GM21723 (cell line): ENCODE results near the gene CKAP5.
"Not testable (repeated sequence)": the region's sequence is repeated elsewhere in the genome, so short reads cannot be mapped to it uniquely, and the experiment has no call there.

ENCODE experiments used
- ATAC-seq: cut with Tn5 transposase; IDR thresholded peaks from one replicate; pipeline ENCODE4 v1.9.1; 2021; ENCODE audit warnings: mild to moderate bottlenecking, moderate library complexity; ENCODE audit not compliant: unreplicated experiment

CKAP5 gene

GRCh38 chr11:46728659-46729040, 117.4 kb downstream of the CKAP5 start:
- no peak for ATAC-seq

GRCh38 chr11:46727952-46728658, 118.0 kb downstream of the CKAP5 start:
- no peak for ATAC-seq

GRCh38 chr11:46726206-46726862, 119.7 kb downstream of the CKAP5 start:
- no peak for ATAC-seq

- ATAC-seq = no peak
Measured at GRCh38 chr11:46725338-46726205, 120.5 kb downstream of the CKAP5 start.

- no peak for ATAC-seq
Measured at GRCh38 chr11:46724088-46724487, 122.0 kb downstream of the CKAP5 start.

GRCh38 chr11:46723359-46723680, 122.8 kb downstream of the CKAP5 start:
- no peak for ATAC-seq

GRCh38 chr11:46722566-46723358, 123.3 kb downstream of the CKAP5 start:
- ATAC-seq = no peak

GRCh38 chr11:46721286-46721685, 124.8 kb downstream of the CKAP5 start:
- ATAC-seq = no peak

- no peak for ATAC-seq
Measured at GRCh38 chr11:46719543-46720218, 126.4 kb downstream of the CKAP5 start.

- ATAC-seq = no peak
Measured at GRCh38 chr11:46719048-46719542, 127.0 kb downstream of the CKAP5 start, which contains the start of gene F2. Gene F2, plus strand, starts transcription at chr11:46719213. Its CDS starts 23 bp downstream, at chr11:46719236.

GRCh38 chr11:46718155-46719019, 127.7 kb downstream of the CKAP5 start:
- no peak for ATAC-seq

- not testable (repeated sequence) for ATAC-seq
Measured at GRCh38 chr11:46717825-46718154, 128.3 kb downstream of the CKAP5 start.

- no peak for ATAC-seq
Measured at GRCh38 chr11:46712874-46713576, 133.1 kb downstream of the CKAP5 start.

- no peak for ATAC-seq
Measured at GRCh38 chr11:46711303-46711702, 134.8 kb downstream of the CKAP5 start.

- ATAC-seq = no peak
Measured at GRCh38 chr11:46710821-46711269, 135.2 kb downstream of the CKAP5 start.

GRCh38 chr11:46709351-46709750, 136.7 kb downstream of the CKAP5 start:
- ATAC-seq = not testable (repeated sequence)

GRCh38 chr11:46706886-46707285, 139.2 kb downstream of the CKAP5 start:
- no peak for ATAC-seq

GRCh38 chr11:46705070-46705688, 140.9 kb downstream of the CKAP5 start:
- no peak for ATAC-seq
